Memory B cell (primary cell): ENCODE measurements around the gene COL5A3.

Experiments
- ATAC-seq: fragments of 150-1000 bp; cut with Tn5 transposase; 2 replicates; pipeline ENCODE4 v1.10.0; 2021; ENCODE audit warnings: low read depth, mild to moderate bottlenecking, moderate library complexity
- DNase-seq, 2 donors: peaks; one replicate each; pipeline ENCODE4 v3.0.0; 2022; ENCODE audit warnings: low spot score in 2 of 2
- H3K27ac Mint-ChIP-seq: one replicate; pipeline ENCODE4 v1.8.0; 2022; ENCODE audit warnings: mild to moderate bottlenecking, moderate library complexity, mixed read lengths
- H3K27me3 Mint-ChIP-seq: one replicate; pipeline ENCODE4 v1.8.0; 2022; ENCODE audit warnings: mixed read lengths
- H3K36me3 Mint-ChIP-seq: one replicate; pipeline ENCODE4 v1.8.0; 2022; ENCODE audit warnings: mild to moderate bottlenecking, mixed read lengths
- H3K4me1 Mint-ChIP-seq: one replicate; pipeline ENCODE4 v1.8.0; 2022; ENCODE audit warnings: mixed read lengths
- H3K4me3 Mint-ChIP-seq: one replicate; pipeline ENCODE4 v1.8.0; 2022; ENCODE audit warnings: mild to moderate bottlenecking, moderate library complexity, mixed read lengths
- H3K9me3 Mint-ChIP-seq: one replicate; pipeline ENCODE4 v1.8.0; 2022; ENCODE audit warnings: mixed read lengths

The COL5A3 gene

DNA sequence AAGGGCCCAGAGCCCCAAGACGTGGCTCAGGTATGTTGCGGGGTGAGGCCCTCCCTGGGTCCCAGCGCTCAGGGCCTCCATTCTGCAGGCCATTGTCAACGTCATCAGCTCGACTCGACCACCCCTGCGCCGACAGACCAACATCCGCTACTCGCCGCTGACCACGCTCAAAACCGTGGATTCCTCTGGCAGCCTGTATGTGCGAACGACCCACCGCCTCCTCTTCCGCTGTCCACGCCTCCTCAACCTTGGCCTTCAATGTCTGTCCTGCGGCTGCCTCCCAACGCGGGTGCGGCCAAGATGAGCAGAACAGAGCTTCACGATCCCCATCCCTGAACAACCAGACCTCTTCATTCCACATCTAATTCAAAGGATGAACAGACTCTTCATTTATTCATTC lies 11.1 kb upstream of the COL5A3 start:
- no peaks in the 10 kb centered on the region for H3K4me1 Mint-ChIP-seq
- H3K36me3 Mint-ChIP-seq, result no peaks in the 10 kb centered on the region
- peaks cover 15% of the 10 kb centered on the region for H3K27me3 Mint-ChIP-seq
- H3K27ac Mint-ChIP-seq, result no peak overlapping the region
- no peak for DNase-seq
- no peak for ATAC-seq
- H3K9me3 Mint-ChIP-seq, result no peaks in the 10 kb centered on the region
- H3K4me3 Mint-ChIP-seq, result no peak overlapping the region

DNA sequence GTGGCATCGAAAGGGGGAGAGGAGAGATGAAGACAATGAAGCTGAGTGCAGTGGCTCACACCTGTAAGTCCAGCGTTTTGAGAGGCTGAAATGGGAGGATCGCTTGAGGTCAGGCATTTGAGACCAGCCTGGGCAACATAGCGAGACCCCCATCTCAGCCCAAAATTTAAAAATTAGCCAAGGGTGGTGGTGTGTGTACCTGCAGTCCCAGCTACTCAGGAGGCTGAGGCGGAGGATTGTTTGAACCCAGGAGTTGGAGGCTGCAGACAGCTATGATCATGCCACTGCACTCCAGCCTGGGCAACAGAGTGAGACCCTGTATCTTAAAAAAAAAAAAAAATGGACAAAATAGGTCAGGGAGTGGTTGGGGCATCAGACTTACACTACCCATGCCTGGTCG lies 10.5 kb upstream of the COL5A3 start:
- no peak overlapping the region for H3K4me3 Mint-ChIP-seq
- no peak for ATAC-seq

DNA sequence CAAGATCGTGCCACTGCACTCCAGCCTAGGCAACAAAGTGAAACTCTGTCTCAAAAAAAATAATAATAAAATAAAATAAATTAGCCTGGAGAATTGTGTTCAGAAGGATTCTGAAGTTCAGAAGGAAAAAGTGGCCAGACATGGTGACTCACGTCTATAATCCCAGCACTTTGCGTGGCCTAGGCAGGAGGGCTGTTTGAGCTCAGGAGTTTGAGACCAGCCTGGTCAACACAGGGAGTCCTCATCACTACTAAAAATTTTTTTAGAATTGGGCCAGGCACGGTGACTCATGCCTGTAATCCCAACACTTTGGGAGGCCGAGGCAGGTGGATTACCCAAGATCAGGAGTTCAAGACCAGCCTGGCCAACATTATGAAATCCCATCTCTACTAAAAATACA lies 8.9 kb upstream of the COL5A3 start:
- Mint-ChIP-seq H3K36me3 (no peaks in the 10 kb centered on the region), H3K27ac (no peak overlapping the region), H3K4me1 (no peaks in the 10 kb centered on the region), H3K27me3 (peaks cover 12% of the 10 kb centered on the region), H3K4me3 (no peak overlapping the region), H3K9me3 (no peaks in the 10 kb centered on the region)
- no peak for ATAC-seq
- DNase-seq, result no peak

More for the DNA sequence above, 10.5 kb upstream of the COL5A3 start:
- DNase-seq, result no peak
- Mint-ChIP-seq H3K4me1 (no peaks in the 10 kb centered on the region), H3K36me3 (no peaks in the 10 kb centered on the region), H3K27me3 (peaks cover 12% of the 10 kb centered on the region), H3K27ac (no peak overlapping the region), H3K9me3 (no peaks in the 10 kb centered on the region)

DNA sequence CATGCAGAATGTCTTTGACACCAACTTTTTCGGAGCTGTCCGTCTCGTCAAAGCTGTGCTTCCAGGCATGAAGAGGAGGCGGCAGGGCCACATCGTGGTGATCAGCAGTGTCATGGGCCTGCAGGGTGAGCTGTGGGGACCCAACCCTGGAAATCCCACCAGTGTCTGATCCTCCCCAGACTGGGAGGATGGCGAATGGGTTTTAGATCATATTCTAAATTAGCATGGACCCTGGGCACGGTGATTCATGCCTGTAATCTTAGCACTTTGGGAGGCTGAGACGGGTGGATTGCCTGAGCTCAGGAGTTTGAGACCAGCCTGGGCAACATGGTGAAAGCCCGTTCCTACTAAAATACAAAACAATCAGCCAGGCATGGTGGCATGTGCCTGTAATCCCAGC lies 8.5 kb upstream of the COL5A3 start:
- Mint-ChIP-seq H3K27ac (no peak overlapping the region), H3K4me3 (no peak overlapping the region), H3K4me1 (no peaks in the 10 kb centered on the region), H3K27me3 (peaks cover 12% of the 10 kb centered on the region), H3K36me3 (no peaks in the 10 kb centered on the region), H3K9me3 (no peaks in the 10 kb centered on the region)
- ATAC-seq (no peak), DNase-seq (no peak)

DNA sequence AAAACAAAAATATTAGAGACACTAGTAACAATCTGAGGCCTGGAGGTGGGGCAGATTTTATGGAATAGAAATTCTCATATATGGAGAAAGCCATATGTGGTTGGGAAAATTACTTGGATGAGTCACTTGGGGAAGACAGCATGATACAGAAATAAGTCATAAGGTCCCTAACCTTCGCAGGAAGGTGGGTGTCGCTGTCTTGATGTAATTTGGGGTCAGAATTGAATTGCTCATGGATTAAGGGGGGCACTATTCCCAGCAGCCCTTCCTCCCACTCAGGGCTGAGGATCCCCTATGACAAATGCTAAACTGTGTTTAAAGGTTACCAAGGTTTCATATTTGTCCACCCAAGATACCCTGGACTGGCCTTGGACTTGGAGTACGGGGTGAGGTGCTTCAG lies 8.0 kb upstream of the COL5A3 start:
- H3K27ac Mint-ChIP-seq, result no peak overlapping the region
- H3K27me3 Mint-ChIP-seq, result peaks cover 15% of the 10 kb centered on the region
- no peak overlapping the region for H3K4me3 Mint-ChIP-seq
- H3K9me3 Mint-ChIP-seq, result no peaks in the 10 kb centered on the region
- H3K4me1 Mint-ChIP-seq, result no peaks in the 10 kb centered on the region
- no peak for ATAC-seq
- no peak for DNase-seq
- H3K36me3 Mint-ChIP-seq, result no peaks in the 10 kb centered on the region

DNA sequence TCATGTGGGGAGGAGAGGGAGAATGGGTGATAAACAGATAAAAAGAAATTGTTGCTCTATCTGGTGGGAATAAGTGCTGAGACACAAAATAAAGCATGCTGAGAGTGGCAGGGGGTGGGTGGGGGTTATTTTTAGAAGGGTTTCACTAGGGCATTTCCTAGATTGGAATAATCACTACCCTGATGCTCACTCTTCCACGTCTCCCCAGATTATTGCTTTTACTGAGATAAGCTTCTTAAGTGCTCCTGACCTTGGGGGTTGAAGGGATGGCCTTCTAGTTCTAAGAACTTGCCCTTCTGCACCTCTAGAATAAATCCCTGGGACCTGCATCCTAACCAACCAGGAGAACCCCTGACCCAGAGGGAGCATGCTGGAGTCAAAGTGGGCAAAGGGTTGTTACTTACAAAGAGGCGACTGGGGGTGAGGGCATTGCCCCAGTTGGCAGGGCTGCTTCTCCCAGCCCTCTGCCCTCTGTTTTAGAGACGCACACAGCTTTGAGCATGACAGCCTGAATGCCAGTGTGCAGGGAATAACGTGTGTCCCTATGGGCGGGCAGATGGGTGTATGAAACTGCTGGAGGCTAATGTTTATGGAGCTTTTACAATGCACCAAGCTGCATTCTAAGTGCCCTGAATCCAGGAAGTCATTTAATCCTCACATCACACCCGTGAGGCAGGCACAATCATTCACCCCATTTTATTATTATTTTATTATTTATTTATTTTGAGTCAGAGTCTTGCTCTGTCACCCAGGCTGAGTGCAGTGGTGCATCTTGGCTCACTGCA lies 3.7 kb upstream of the COL5A3 start:
- Mint-ChIP-seq H3K27ac (no peak overlapping the region), H3K27me3 (peaks cover 24% of the 10 kb centered on the region), H3K4me3 (no peak overlapping the region), H3K9me3 (no peaks in the 10 kb centered on the region), H3K4me1 (peaks cover 6% of the 10 kb centered on the region), H3K36me3 (no peaks in the 10 kb centered on the region)
- DNase-seq, result no peak
- no peak for ATAC-seq

DNA sequence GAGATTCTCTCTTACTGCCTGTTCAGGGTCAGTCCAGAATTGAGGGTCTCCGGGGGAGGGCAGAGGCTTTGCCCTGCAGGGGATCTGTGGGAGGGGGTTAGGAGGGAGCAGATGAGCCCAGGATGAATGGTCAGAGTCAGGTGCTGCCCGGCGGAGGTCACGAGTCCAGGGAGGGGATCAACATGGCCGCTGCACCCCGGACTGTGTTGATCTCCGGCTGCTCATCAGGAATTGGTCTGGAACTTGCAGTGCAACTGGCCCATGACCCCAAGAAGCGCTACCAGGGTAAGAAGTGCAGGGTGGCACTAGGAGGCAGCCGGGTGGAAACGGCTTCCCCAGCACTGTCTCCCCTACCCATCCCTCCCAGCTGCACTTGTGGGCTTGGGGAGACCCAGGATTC lies 3.0 kb upstream of the COL5A3 start, which contains the start of gene RDH8:
TSS of gene RDH8 (plus strand) at position 168 of the 400 bp plus-strand sequence. CDS start at position 183, 15 bp downstream.
- DNase-seq (no peak), ATAC-seq (no peak)
- no peak within 1 kb of the TSS for H3K4me3 Mint-ChIP-seq
- H3K27ac Mint-ChIP-seq, result no peak within 1 kb of the TSS
- no peaks in the 10 kb centered on the region for H3K9me3 Mint-ChIP-seq
- peaks cover 31% of the 10 kb centered on the region for H3K27me3 Mint-ChIP-seq
- H3K4me1 Mint-ChIP-seq, result peaks cover 6% of the 10 kb centered on the region
- no peaks in the 10 kb centered on the region for H3K36me3 Mint-ChIP-seq

DNA sequence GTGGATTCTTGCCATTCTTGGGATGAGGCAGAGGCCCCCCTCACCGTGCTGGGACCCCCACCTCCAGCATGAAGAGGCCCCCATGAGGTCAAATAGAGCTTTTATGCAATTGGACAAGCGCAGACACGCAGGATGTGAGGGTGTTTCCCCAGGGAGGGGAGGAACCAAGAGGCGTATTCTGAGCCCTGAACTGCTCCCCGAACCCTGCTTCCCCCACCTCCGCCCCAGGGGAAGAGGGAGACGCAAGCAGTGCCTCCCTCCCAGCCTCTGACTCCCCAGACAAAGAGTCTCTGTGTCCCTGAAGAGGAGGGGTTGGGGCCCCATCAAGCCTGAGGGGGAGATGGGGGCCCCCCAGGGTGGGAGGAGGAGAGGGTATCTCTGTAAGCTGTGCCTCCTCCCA lies 1.7 kb upstream of the COL5A3 start:
- peaks cover 6% of the 10 kb centered on the region for H3K4me1 Mint-ChIP-seq
- peaks cover 42% of the 10 kb centered on the region for H3K27me3 Mint-ChIP-seq
- H3K4me3 Mint-ChIP-seq, result no peak overlapping the region
- H3K9me3 Mint-ChIP-seq, result peaks cover 2% of the 10 kb centered on the region
- ATAC-seq, result no peak
- DNase-seq, result no peak
- H3K36me3 Mint-ChIP-seq, result peaks cover 3% of the 10 kb centered on the region
- no peak overlapping the region for H3K27ac Mint-ChIP-seq

DNA sequence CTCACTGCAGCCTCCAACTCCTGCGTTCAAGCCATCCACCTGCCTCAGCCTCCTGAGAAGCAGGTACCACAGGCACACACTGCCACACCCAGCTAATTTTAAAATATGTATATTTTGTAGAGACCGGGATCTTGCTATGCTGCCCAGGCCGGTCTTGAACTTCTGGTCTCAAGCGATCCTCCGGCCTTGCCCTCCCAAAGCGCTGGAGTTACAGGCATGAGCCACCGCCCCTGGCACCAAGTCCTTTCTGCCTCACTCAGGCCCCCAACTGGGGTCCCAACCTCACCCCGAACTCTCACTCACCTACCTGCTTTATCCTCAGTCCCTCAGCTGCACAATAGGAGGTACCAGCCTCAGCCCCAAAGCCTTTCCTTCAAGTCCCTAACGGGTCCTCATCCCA lies 635 bp upstream of the COL5A3 start:
- Mint-ChIP-seq H3K4me3 (no peak overlapping the region), H3K9me3 (peaks cover 5% of the 10 kb centered on the region), H3K4me1 (peaks cover 6% of the 10 kb centered on the region), H3K27ac (no peak overlapping the region), H3K36me3 (peaks cover 7% of the 10 kb centered on the region), H3K27me3 (peaks cover 44% of the 10 kb centered on the region)
- ATAC-seq (no peak), DNase-seq (no peak)

DNA sequence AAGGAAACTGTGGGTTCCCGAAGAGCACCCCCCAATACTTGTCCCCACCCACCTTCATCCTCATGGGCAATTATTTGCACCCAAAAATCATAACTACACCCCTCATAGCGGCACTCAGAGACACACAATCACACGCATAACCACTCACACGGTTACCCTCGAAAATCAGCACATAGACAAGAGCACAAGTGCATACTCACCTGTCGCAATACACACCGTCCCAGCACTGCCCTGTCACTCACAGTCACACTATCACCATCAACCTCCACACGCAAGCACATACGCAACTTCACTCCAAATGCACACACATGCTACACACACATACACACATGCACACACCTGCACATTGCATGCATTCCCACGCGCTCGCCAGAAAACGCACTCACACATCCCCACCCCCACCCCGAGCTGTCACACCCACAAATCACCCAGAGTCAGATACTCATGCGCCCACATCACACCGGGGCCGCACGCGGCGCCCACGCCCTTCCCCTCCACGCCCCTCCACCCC lies 535 bp downstream of the COL5A3 start:
- Mint-ChIP-seq H3K9me3 (peaks cover 5% of the 10 kb centered on the region), H3K4me3 (no peak overlapping the region)

DNA sequence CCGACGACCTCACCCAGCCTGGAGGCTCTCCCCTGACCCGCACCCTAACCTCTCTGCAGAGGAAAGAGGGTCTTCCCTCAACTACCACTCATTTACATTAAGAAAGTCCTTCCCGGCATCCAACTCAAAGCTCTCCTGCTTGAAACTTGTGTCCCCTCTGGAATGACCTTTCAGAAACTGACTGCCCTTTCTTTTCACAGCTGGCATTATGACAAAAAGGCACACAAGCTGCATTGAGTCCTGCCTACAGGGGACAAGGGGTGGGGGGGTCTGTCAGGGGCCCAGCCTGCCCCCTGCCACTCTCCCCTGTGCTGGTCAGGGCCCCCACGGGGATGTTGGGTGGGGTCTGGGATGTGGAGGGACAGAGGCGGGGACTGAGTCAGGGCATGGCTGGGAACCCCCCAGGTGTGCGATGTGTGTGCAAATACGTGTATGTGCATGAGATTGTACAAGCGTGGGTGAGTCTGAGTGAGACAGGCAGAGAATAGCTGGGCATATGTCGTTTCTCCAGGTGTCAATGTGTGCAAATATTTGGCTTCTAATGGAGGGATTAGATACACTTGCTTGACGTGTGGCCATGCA lies 2.0 kb downstream of the COL5A3 start:
- Mint-ChIP-seq H3K27me3 (peaks cover 49% of the 10 kb centered on the region), H3K4me3 (no peak overlapping the region), H3K4me1 (peaks cover 6% of the 10 kb centered on the region)

More for the DNA sequence above, 535 bp downstream of the COL5A3 start:
- ATAC-seq (no peak), DNase-seq (no peak)
- peaks cover 47% of the 10 kb centered on the region for H3K27me3 Mint-ChIP-seq
- peaks cover 7% of the 10 kb centered on the region for H3K36me3 Mint-ChIP-seq
- H3K27ac Mint-ChIP-seq, result no peak overlapping the region
- H3K4me1 Mint-ChIP-seq, result peaks cover 6% of the 10 kb centered on the region

DNA sequence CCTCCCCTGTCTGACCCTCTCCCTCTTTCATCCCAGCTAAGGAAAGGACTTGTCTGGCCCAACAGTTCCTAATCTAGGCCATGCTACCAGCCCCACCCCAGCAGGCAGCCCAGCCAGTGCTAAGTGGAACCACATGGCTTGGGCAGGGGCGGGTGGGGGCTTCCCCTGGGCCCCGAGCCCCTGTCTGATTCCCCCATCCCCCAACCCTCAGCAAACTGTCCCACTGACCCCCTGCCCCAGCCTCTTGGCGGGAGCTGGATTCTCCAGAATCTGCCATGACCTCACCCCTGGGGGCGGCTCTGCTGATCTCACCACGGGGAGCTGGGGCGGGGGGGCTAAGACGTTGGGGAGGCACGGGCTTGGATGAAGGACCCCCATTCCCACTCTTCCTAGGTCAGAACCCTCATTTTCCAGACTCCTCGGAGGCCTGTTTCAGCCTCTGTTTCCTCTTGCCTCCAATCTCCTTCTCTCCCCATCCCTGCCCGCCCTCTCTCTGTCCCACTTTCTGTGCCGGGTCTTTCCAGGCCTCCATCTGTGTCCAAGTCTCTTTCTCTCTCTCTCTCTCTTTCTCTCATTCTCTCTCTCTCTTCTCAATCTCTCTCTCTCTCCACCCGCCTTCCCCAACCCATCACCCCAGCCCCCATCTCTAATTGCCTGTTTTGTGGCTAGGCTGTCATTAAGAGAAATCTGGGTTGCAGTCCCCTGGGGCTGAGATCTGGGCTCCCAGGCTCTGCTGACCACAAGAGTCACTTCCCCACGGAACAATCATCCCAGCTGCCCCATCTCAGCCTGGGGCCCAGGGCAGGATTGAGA lies 2.7 kb downstream of the COL5A3 start:
- Mint-ChIP-seq H3K36me3 (peaks cover 7% of the 10 kb centered on the region), H3K9me3 (peaks cover 5% of the 10 kb centered on the region), H3K27me3 (peaks cover 52% of the 10 kb centered on the region), H3K27ac (no peak overlapping the region), H3K4me3 (no peak overlapping the region), H3K4me1 (peaks cover 8% of the 10 kb centered on the region)
- ATAC-seq, result no peak
- DNase-seq, result no peak

More for the DNA sequence above, 2.0 kb downstream of the COL5A3 start:
- peaks cover 5% of the 10 kb centered on the region for H3K9me3 Mint-ChIP-seq
- DNase-seq (no peak), ATAC-seq (no peak)
- peaks cover 7% of the 10 kb centered on the region for H3K36me3 Mint-ChIP-seq
- H3K27ac Mint-ChIP-seq, result no peak overlapping the region

DNA sequence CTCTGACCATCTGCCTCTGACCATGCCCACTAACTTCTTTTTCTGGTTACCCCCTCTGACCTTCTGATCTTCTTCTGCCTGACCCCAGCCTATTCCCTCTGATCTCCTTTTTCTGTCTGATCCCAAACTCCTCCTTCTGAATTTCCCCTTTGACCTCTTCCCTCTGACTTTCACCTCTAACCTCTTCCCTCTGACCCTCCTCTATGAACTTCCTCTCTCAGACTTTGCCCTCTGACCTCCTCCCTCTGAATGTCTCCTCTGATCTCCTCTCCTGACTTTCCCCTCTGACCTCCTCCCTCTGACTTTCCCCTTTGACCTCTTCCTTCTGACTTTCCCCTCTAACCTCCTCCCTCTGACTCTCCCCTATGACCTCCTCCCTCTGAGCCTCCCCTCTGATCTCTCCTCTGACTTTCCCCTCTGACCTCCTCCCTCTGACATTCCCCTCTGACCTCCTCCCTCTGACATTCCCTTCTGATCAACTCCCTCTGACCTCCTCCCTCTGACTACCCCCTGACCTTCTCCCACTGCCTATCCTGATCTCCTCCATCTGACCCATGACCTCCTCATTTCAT lies 3.5 kb downstream of the COL5A3 start:
- Mint-ChIP-seq H3K36me3 (peaks cover 7% of the 10 kb centered on the region), H3K27me3 (peaks cover 51% of the 10 kb centered on the region), H3K4me1 (peaks cover 8% of the 10 kb centered on the region), H3K4me3 (no peak overlapping the region), H3K27ac (no peak overlapping the region), H3K9me3 (peaks cover 5% of the 10 kb centered on the region)
- no peak for DNase-seq
- ATAC-seq, result no peak

DNA sequence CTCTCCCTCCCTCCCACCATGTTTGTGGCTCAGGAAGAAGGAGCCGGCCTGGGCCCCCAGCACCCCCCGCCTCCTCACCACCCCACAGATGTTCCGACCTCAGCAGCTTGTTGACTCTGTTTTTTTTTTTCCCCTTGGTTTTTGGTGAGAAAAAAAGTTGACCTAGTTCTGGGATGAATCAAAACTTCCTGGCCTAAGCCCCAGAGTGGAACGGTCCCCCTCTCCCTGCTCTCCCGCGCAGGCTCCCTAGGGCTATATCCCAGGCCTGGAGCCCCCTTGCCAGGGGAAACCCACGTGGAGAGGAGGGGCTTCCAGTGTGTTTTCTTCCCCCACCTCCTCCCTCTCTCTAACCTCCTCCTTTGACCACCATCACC lies 4.0 kb downstream of the COL5A3 start:
- H3K36me3 Mint-ChIP-seq, result peaks cover 7% of the 10 kb centered on the region
- peaks cover 5% of the 10 kb centered on the region for H3K9me3 Mint-ChIP-seq
- peaks cover 8% of the 10 kb centered on the region for H3K4me1 Mint-ChIP-seq
- DNase-seq (no peak), ATAC-seq (no peak)
- H3K27ac Mint-ChIP-seq, result no peak overlapping the region
- no peak overlapping the region for H3K4me3 Mint-ChIP-seq
- peaks cover 49% of the 10 kb centered on the region for H3K27me3 Mint-ChIP-seq
